Keratinocyte (primary cell): ENCODE measurements around the gene KCNG2.

Source experiments
- CTCF ChIP-seq, 3 experiments: IDR thresholded peaks in 1 of 3; conservative IDR thresholded peaks in 1 of 3; optimal IDR thresholded peaks in 1 of 3; 2 replicates in 2 of 3; 3 replicates in 1 of 3; pipeline versions ENCODE3 to v1.5.1; 2011; ENCODE audit warnings: low read length in 3 of 3, mild to moderate bottlenecking in 3 of 3, moderate library complexity in 2 of 3, control low read depth in 1 of 3, inconsistent platforms in 1 of 3; ENCODE audit not compliant: insufficient read depth in 2 of 3; ENCODE audit errors: extremely low read depth in 1 of 3
- EZH2 ChIP-seq: IDR thresholded peaks from one replicate; pipeline ENCODE4 v1.6.1; 2012; ENCODE audit warnings: inconsistent platforms, mild to moderate bottlenecking, low read length, moderate library complexity

- TF ChIP-seq CTCF (optimal IDR thresholded peaks at IDR 0.05 in 1 of 3, IDR thresholded peaks at IDR 0.05 in 1 of 3, conservative IDR thresholded peaks at IDR 0.05 in 1 of 3; ENCODE audit: extremely low read depth in 1 of 3, insufficient read depth in 2 of 3, low read length in 3 of 3) = no peak
- no peak for TF ChIP-seq EZH2
These were observed 138.2 kb downstream of the KCNG2 start for GRCh38 chr18:79935925-79936324.
